HK-2 (cell line): ENCODE results near the gene NUDT3.
"Not testable (repeated sequence)": the region's sequence is repeated elsewhere in the genome, so short reads cannot be mapped to it uniquely, and the experiment has no call there.

Experiments
- DNase-seq: peaks from one replicate; pipeline ENCODE4 v3.0.0-alpha.2; 2018; ENCODE audit not compliant: unreplicated experiment

Gene NUDT3

GRCh38 chr6:34252395-34252794 is 140.1 kb downstream of the NUDT3 start:
- DNase-seq, result not testable (repeated sequence)

- DNase-seq, result no peak
These were observed 142.8 kb downstream of the NUDT3 start for GRCh38 chr6:34249469-34250261.

- peak; percentile 98 for DNase-seq
These were observed 143.6 kb downstream of the NUDT3 start, which contains the start of gene SMIM29 for GRCh38 chr6:34248727-34249468. Gene SMIM29 (minus strand): TSS chr6:34249006. CDS start chr6:34247791, 1,215 bp downstream.

- DNase-seq, result no peak
These were observed 144.2 kb downstream of the NUDT3 start for GRCh38 chr6:34248198-34248726.

- DNase-seq, result no peak
These were observed 144.8 kb downstream of the NUDT3 start for GRCh38 chr6:34247481-34248197.

GRCh38 chr6:34246563-34247391 is 145.7 kb downstream of the NUDT3 start:
- DNase-seq, result no peak

GRCh38 chr6:34246249-34246562 is 146.3 kb downstream of the NUDT3 start:
- no peak for DNase-seq

GRCh38 chr6:34245761-34246140 is 146.7 kb downstream of the NUDT3 start:
- DNase-seq, result not testable (repeated sequence)

GRCh38 chr6:34245032-34245760 is 147.3 kb downstream of the NUDT3 start:
- not testable (repeated sequence) for DNase-seq

GRCh38 chr6:34243901-34244884 is 148.3 kb downstream of the NUDT3 start:
- peak; percentile 90 for DNase-seq

GRCh38 chr6:34243131-34243771 is 149.2 kb downstream of the NUDT3 start:
- DNase-seq, result no peak

GRCh38 chr6:34242252-34243130 is 150.0 kb downstream of the NUDT3 start:
- no peak for DNase-seq

- no peak for DNase-seq
These were observed 150.9 kb downstream of the NUDT3 start for GRCh38 chr6:34241351-34242215.

- DNase-seq, result no peak
These were observed 151.9 kb downstream of the NUDT3 start for GRCh38 chr6:34240329-34241248.

- no peak for DNase-seq
These were observed 152.6 kb downstream of the NUDT3 start for GRCh38 chr6:34239893-34240292.

GRCh38 chr6:34239500-34239825 is 153.0 kb downstream of the NUDT3 start:
- no peak for DNase-seq
